ENCODE data around the gene SYNE1.

The SYNE1 gene

DNA sequence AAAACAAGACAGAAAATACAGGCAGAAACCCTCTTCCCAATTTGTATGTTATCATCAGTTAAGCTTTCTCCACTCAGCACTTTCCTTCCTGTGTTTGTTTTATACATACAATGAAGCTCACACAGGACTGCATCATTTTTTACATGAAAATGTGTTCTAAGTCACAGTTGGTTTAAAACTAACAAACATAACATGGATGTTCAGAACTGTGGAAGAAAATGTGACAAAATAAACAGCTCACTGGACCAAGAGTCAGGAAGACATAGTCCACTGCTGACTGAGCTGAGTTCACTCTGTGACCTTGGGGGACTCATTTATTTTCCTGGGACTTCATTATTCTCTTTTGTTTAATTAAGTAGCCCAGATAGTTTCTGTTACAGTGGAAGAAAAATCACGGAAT lies 331.5 kb downstream of the SYNE1 start:
- H3K4me3 ChIP-seq (ENCODE audit: low read depth, low read length): no peak overlapping the region
- TF ChIP-seq CTCF (IDR thresholded peaks at IDR 0.05; ENCODE audit: low read depth, low read length): no peak
- in situ Hi-C loops (cut with HindIII; ENCODE audit: low sequenced_read_pairs): no loop called here
- no peak for DNase-seq (ENCODE audit: low read depth, low spot score)

DNA sequence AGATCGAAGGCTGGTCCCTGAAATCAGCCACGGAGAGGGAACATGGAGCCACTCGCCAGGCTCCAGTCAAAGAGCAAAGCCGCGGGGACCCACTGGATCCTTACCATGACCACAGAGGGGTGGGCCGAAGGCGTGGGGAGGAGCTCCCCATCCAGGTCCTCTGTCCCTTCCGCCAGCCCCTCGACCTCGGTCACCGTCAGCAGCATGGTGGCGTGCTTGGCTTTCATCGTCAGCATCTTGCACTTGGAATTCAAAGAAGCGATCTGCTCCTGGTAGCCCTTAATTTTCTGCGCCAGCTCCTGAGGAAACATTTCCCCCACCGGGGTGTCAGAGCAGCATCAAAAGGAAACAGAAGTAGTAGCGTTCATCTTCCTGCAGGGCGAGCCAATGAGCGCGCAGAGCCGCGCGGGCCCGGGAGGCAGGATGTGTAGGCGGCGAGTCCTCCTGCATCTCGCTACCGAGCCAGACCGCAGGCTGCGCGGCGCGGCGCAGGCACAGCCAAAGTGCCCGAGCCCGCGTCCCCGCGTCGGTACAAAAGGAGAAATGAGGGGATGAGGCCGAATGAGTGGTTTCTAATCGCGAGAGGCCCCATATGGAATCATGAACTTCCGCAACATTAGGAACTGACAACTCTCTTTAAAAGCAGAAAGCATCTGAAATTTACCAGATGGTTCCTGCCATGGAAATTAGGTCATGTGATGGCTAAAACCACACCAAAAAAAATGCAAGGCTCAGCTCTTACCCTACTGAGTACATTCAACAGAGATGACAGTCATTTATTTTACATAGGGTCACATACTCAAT lies 335.2 kb downstream of the SYNE1 start:
- peak; percentile 49 for TF ChIP-seq CTCF (IDR thresholded peaks at IDR 0.05; ENCODE audit: low read depth, low read length)
- DNase-seq (ENCODE audit: low read depth, low spot score): peak; percentile 93
- H3K4me3 ChIP-seq (ENCODE audit: low read depth, low read length): peak overlapping the region; percentile 67
- in situ Hi-C loops (cut with HindIII; ENCODE audit: low sequenced_read_pairs): no loop called here

DNA sequence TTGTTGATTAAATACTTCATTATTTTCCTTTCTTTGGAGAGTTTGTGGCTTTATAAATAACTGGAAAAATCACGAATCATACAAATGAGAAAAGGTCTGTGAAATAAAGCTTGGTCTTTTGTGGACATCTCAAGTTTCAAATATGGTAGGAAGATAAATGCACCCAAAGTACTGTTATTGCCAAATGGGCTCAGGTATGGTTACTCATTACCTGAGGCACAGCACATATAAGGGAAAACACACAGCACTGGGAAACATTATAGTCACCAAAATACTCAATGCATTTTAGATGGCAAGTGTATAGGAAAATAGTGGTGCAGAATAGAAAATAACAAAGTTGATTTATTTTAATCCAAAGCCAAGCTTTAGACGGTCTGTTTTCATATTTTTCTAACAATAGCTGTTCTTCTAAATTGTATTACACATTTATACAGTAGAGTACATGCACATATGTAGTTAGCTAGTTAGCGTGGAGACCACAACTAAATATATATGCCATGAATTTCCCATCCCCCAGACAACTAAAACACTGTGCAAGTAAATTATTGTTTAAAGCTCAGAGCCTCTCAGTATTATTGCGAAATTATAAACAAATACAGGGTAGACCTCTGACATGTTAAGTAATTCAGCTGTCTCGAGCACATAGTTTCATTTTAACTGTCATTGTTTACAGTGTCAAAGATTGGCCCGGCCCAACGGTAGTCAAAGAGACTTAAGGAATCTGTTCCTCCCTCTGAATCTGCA lies 336.0 kb downstream of the SYNE1 start:
- in situ Hi-C loops (cut with HindIII; ENCODE audit: low sequenced_read_pairs): no loop called here
- H3K4me3 ChIP-seq (ENCODE audit: low read depth, low read length): peak overlapping the region; percentile 67
- DNase-seq (ENCODE audit: low read depth, low spot score): no peak
- TF ChIP-seq CTCF (IDR thresholded peaks at IDR 0.05; ENCODE audit: low read depth, low read length): no peak

DNA sequence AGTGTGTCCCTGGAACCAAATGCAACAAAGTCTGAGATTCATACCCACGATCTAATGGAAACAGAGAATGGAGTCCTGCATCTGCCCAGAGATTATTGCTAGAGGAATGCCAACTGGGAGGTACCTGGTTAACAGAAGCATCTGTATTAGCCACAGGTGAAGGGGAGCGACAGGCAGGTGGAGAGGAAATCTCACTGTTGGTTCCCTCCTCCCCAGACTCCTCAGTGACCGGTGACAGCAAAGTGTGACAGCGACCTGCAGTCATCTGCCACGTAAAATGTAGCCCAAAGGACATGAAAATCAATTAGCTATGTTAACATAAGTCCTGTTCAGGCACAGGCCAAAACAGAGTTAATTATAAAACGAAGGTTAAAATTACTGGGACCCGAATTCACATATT lies 336.6 kb downstream of the SYNE1 start:
- in situ Hi-C loops (cut with HindIII; ENCODE audit: low sequenced_read_pairs): no loop called here
- no peak for DNase-seq (ENCODE audit: low read depth, low spot score)
- no peak overlapping the region for H3K4me3 ChIP-seq (ENCODE audit: low read depth, low read length)
- TF ChIP-seq CTCF (IDR thresholded peaks at IDR 0.05; ENCODE audit: low read depth, low read length): no peak

GRCh38 chr6:152298848-152299735 lies 338.1 kb downstream of the SYNE1 start:
- no peak for TF ChIP-seq CTCF (IDR thresholded peaks at IDR 0.05; ENCODE audit: low read depth, low read length)
- H3K4me3 ChIP-seq (ENCODE audit: low read depth, low read length): no peak overlapping the region
- DNase-seq (ENCODE audit: low read depth, low spot score): no peak
- in situ Hi-C loops (cut with HindIII; ENCODE audit: low sequenced_read_pairs): no loop called here

DNA sequence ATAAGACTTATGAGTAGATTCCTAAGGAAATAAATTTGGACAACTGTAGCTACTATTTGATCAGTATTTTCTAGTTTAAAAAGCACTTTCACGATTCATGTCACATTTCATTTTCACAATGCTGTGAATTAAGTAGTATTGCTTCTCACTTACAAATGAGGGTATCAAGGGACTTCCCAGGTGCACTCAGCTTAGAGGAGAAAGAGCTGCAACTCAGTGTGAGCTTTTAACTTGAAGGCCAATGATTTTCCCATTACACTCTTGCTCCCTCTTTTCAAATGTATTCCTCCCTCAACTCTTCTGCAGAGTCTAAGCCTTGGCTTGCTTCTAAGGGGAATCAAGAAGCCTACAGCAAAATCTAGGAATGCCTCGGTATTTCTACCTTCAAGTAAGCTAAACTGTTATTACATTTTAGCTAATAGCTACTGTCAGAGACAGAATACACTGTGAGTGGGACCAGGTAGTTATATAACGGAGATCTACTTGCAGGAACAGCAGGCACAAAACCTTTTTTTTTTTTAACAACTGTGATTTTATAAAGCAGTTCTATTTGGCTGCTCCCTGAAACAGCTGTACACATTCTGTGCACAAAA lies 339.0 kb downstream of the SYNE1 start:
- TF ChIP-seq CTCF (IDR thresholded peaks at IDR 0.05; ENCODE audit: low read depth, low read length): no peak
- in situ Hi-C loops (cut with HindIII; ENCODE audit: low sequenced_read_pairs): no loop called here
- H3K4me3 ChIP-seq (ENCODE audit: low read depth, low read length): no peak overlapping the region
- no peak for DNase-seq (ENCODE audit: low read depth, low spot score)

Measured in astrocyte of the spinal cord (primary cell).